GM13977 (cell line): ENCODE results near the gene ZNF678.

Experiments
- DNase-seq: peaks from one replicate; pipeline ENCODE4 v3.0.0; 2012; ENCODE audit warnings: low spot score
- CTCF ChIP-seq: IDR thresholded peaks from 2 replicates; pipeline ENCODE4 v1.5.1; 2012; ENCODE audit warnings: mild to moderate bottlenecking, control low read depth; ENCODE audit not compliant: insufficient read depth; ENCODE audit errors: extremely low read depth, missing control alignments
- in situ Hi-C: fragments of 300-500 bp; cut with MboI; formaldehyde crosslinking; loops from one replicate; pipeline ENCODE4 v1.12.0; 2022; ENCODE audit warnings: low sequenced_read_pairs, low pct_unique_long_range_greater_than_20kb, mixed read lengths, inconsistent platforms; ENCODE audit not compliant: unreplicated experiment

ZNF678 gene

DNA sequence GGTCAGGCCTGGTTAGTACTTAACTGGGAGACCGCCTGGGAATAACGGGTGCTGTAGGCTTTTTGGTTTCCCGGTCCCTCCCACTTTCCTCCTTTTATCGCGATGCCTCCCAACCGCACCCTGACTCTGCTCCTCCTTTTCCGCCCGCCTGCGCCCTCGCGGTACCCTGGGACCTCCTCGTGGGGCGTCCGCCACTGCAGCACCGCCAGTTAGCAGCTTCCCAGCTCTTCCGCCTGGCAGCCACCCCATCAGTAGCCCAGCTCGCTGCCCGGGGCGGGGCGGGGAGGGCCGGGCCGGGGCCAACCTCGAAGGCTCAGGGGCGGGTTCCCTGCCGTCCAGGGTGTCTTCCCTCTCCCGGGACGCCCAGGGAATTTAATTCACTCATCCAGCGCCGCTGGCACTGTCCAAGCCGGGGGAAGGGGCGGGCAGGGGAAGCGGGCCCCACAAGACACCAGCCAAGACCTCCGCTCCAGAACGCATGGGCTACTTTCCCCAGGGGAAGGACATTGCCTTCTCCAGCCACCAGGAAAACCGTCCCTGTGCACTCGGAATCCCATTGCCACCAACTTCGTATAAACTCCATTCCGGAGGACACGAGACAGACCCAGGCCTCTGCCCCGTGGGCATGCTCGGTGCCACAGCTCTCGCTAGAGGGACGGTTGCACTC, 2.0 kb upstream of the ZNF678 start:
- no peak for DNase-seq
- TF ChIP-seq CTCF = no peak
- in situ Hi-C loops = no loop called here

DNA sequence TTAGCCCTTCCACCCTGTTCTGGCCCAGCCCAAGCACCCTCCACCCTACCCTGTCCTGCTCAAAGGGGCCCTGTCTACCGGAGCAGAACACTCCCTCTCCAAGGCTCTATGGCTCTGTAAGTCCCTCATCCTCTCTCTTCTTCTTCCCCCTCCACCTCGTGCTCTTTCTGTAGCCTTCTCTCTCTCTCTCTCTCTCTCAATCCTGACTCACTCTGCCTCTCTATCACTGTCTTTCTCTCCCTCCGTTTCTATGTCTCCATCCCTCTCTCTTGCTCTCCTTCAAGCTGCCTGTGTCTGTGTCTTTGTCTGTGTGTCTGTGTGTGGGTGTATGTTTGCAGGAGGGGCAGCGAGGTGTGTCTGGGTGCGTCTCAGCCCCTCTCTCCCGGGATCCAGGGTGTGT, 1.3 kb upstream of the ZNF678 start:
- TF ChIP-seq CTCF = no peak
- DNase-seq = no peak
- in situ Hi-C loops = no loop called here

GRCh38 chr1:227562933-227563323, 428 bp upstream of the ZNF678 start:
- in situ Hi-C loops = no loop called here
- no peak for TF ChIP-seq CTCF
- no peak for DNase-seq

GRCh38 chr1:227567256-227567655, 3.9 kb downstream of the ZNF678 start:
- in situ Hi-C loops = no loop called here
- no peak for DNase-seq
- TF ChIP-seq CTCF = no peak

- TF ChIP-seq CTCF = no peak
Observed at GRCh38 chr1:227568593-227568992, 5.2 kb downstream of the ZNF678 start.

GRCh38 chr1:227572752-227573151, 9.4 kb downstream of the ZNF678 start:
- in situ Hi-C loops = no loop called here
- no peak for DNase-seq
- no peak for TF ChIP-seq CTCF

More at GRCh38 chr1:227568593-227568992, 5.2 kb downstream of the ZNF678 start:
- in situ Hi-C loops = no loop called here
- DNase-seq = no peak
